GDM1 (cell line): Measurements from ENCODE around the gene DYNLRB2.

Source experiments
- DNase-seq: peaks from one replicate; lab custom pipeline; 2025; lab: John Stamatoyannopoulos, UW

Gene DYNLRB2

DNA sequence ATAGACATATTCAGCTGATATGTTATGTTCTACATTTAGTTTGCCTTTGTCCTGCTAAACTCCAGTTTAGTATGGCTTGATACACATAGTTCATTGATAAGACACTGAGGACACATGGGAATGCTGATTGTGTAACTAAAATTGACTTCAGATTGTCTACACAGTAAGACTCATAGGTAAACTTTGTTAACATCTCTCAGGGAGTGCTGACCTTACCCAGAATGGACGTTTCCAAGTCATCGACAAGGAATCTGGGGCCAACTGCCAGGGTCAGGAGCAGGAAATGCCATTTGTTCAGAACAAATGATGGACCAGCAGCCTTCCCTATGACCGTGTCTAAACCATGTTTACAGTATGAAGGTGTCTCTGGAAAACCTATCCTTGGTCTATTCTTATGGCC, 58.7 kb downstream of the DYNLRB2 start:
- DNase-seq = no peak
